ENCODE results near the gene ISG20. TPM values are rescaled to one million over a fixed set of nuclear protein-coding genes. Genes with fewer than 3 reads are reported as not detected.
"Not testable (repeated sequence)": the region's sequence is repeated elsewhere in the genome, so short reads cannot be mapped to it uniquely, and the experiment has no call there.

Gene ISG20
- total RNA-seq, 4 donors from 2014 or later = 3.9 to 35.9 (median 13.2) TPM

GRCh38 chr15:88637436-88637835, 1.4 kb upstream of the ISG20 start:
- Histone ChIP-seq H3K9me3 (no peaks in the 10 kb centered on the region), H3K27ac (peak overlapping the region; percentile 96 to 98), H3K4me3 (no peak overlapping the region), H3K27me3 (no peaks in the 10 kb centered on the region), H3K36me3 (no peaks in the 10 kb centered on the region), H3K4me1 (peaks cover 0 to 6% of the 10 kb centered on the region in 2 donors)
- no peak for DNase-seq
- intact Hi-C loops (cut with DNase I; ENCODE audit: low total_unique reads) = no loop called here
- TF ChIP-seq CTCF (IDR thresholded peaks at IDR 0.05) (no peak), POLR2A (IDR thresholded peaks at IDR 0.05) (no peak)

GRCh38 chr15:88637841-88638625, 783 bp upstream of the ISG20 start:
- TF ChIP-seq POLR2A (IDR thresholded peaks at IDR 0.05) = no peak
- TF ChIP-seq CTCF (IDR thresholded peaks at IDR 0.05) = no peak
- H3K27ac ChIP-seq = peak overlapping the region; percentile 96 to 98
- H3K36me3 ChIP-seq = no peaks in the 10 kb centered on the region
- H3K9me3 ChIP-seq = no peaks in the 10 kb centered on the region
- H3K4me3 ChIP-seq = peak overlapping the region; percentile 32 to 43
- no peaks in the 10 kb centered on the region for H3K27me3 ChIP-seq
- DNase-seq = no peak
- intact Hi-C loops (cut with DNase I; ENCODE audit: low total_unique reads) = no loop called here
- H3K4me1 ChIP-seq = peaks cover 0 to 6% of the 10 kb centered on the region in 2 donors

- H3K27ac ChIP-seq = no peak overlapping the region
- DNase-seq = no peak
Observed at GRCh38 chr15:88641959-88642452, 3.2 kb downstream of the ISG20 start.

GRCh38 chr15:88642514-88642913, 3.7 kb downstream of the ISG20 start:
- H3K27ac ChIP-seq; intact Hi-C loops (cut with DNase I; ENCODE audit: low total_unique reads); H3K9me3 ChIP-seq; DNase-seq; H3K27me3 ChIP-seq; H3K4me3 ChIP-seq; H3K4me1 ChIP-seq; H3K36me3 ChIP-seq: not testable (repeated sequence)

More at GRCh38 chr15:88641959-88642452, 3.2 kb downstream of the ISG20 start:
- H3K4me1 ChIP-seq = peaks cover 0 to 6% of the 10 kb centered on the region in 2 donors
- intact Hi-C loops (cut with DNase I; ENCODE audit: low total_unique reads) = no loop called here
- H3K27me3 ChIP-seq = no peaks in the 10 kb centered on the region
- no peak overlapping the region for H3K4me3 ChIP-seq
- TF ChIP-seq POLR2A (IDR thresholded peaks at IDR 0.05) = no peak
- no peak for TF ChIP-seq CTCF (IDR thresholded peaks at IDR 0.05)
- H3K36me3 ChIP-seq = no peaks in the 10 kb centered on the region
- H3K9me3 ChIP-seq = no peaks in the 10 kb centered on the region

- Histone ChIP-seq H3K27ac (no peak overlapping the region), H3K9me3 (no peaks in the 10 kb centered on the region), H3K4me1 (no peaks in the 10 kb centered on the region), H3K27me3 (no peaks in the 10 kb centered on the region), H3K36me3 (no peaks in the 10 kb centered on the region), H3K4me3 (no peak overlapping the region)
- TF ChIP-seq POLR2A (IDR thresholded peaks at IDR 0.05) = no peak
- TF ChIP-seq CTCF (IDR thresholded peaks at IDR 0.05) = no peak
- DNase-seq = peak in 1 of 2 donors; percentile 4
- intact Hi-C loops (cut with DNase I; ENCODE audit: low total_unique reads) = no loop called here
Observed at GRCh38 chr15:88644741-88645140, 5.9 kb downstream of the ISG20 start.

All from uterus (tissue), 4 donors.